HG03558 (cell line): ENCODE measurements around the gene C17orf114.

Experiments
- ATAC-seq: cut with Tn5 transposase; IDR thresholded peaks from one replicate; pipeline ENCODE4 v1.9.1; 2021; ENCODE audit warnings: moderate number of reproducible peaks; ENCODE audit not compliant: unreplicated experiment; ENCODE audit errors: extremely low read depth

C17orf114 gene

DNA sequence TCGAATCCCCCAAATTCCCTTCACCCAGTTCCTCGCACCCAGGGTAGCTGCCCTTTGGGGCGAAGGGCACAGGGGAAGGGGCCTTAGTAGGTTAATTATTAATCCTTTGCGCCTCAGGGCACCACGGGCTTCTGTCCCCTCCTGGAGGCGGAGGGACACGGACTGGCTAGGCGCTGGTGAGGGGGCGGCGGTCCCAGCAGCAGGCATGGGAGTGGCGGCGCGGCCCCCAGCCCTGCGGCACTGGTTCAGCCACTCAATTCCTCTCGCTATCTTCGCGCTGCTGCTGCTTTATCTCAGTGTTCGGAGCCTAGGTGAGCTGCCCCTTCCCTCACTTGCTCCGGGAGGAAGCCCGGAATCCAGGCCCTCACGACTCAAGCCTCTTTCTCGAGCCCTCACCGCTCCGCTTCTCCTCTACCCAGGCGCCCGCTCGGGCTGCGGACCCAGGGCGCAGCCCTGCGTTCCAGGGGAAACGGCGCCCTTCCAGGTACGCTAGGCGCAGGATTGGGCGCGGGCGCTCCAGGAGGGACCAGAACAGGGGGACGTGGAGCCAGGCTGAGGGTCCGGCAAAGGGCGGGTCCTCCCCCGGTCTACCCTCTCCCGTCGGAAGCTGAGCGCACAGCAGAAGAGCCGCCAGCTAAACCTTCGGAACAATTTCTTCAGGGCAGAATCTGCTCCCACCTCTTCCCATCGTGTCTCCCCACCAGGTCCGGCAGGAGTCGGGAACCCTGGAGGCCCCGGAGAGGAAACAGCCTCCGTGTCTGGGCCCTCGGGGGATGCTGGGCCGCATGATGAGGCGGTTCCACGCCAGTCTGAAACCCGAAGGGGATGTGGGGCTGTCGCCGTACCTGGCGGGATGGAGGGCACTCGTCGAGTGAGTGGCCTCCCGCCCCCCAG, 13.1 kb downstream of the C17orf114 start, which contains the start of gene GLTPD2:
TSS of gene GLTPD2 (plus strand) at position 158 of the 894 bp plus-strand sequence. CDS start at position 206, 48 bp downstream.
- no peak for ATAC-seq

DNA sequence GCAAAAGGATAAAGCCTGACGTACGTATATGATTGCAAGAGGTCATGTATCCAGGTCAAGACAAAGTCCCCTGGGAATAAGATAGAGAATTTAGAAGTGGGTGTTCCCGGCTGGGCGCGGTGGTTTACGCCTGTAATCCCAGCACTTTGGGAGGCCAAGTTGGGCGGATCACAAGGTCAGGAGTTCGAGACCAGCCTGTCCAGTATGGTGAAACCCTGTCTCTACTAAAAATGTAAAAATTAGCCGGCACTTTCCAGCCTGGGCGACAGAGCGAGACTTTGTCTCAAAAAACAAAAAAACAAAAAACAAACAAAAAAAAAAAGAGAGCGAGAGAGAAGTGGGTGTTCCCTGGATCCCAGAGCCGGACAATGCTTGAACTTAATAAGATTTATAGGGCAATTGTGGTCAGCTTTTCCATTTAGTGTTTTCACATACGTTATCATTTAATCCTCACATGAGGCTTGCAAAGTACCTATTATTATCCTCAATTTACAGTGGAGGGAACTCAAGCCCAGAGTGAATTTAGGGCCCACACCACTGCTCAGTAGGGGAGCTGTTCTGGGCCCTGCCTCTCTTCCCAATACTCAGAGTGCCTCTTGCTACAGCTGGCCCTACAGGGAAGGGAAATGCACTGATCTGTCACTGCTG, 13.8 kb downstream of the C17orf114 start:
- no peak for ATAC-seq

DNA sequence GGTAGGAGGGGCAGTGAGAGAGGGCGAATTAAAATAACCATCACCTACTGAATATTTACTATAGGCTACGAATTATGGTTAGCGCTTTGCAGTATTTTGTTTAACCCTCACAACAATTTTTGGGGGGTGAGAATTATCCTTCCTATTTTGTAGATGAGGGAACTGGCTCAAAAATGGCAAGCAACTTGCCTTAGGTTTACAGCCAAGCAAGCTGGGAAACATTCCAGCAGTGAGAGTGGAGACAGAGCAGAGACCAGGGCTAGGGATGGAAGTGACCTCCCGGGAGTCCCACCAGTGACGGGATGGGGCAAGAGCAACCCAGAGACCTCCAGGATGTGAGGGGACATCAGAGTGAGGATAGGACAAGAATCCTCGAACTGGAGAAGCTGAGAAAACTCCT, 15.6 kb downstream of the C17orf114 start:
- no peak for ATAC-seq

DNA sequence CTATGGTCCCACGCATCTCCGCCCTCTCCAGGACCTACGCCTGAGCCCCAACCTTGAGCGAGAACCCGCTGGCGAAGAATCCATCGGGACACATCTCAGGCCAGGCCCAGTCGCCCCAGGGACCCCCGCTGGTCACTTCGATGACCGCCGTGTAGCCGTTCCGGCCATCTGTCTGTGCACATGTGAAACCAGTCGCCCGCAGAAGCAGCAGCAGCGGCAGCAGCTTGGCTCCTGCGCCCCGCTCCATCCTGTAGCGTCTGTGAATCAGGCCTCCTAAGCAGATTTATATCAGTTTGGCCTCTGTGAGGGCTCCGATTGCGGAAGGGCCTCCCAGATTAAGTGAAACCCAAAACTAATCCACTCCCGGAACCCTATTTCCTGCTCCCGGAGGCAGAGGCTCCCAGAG, 16.0 kb downstream of the C17orf114 start, which contains the start of gene VMO1:
TSS of gene VMO1 (minus strand) at position 259 of the 406 bp plus-strand sequence. CDS start at position 247, 12 bp downstream.
- ATAC-seq, result no peak

DNA sequence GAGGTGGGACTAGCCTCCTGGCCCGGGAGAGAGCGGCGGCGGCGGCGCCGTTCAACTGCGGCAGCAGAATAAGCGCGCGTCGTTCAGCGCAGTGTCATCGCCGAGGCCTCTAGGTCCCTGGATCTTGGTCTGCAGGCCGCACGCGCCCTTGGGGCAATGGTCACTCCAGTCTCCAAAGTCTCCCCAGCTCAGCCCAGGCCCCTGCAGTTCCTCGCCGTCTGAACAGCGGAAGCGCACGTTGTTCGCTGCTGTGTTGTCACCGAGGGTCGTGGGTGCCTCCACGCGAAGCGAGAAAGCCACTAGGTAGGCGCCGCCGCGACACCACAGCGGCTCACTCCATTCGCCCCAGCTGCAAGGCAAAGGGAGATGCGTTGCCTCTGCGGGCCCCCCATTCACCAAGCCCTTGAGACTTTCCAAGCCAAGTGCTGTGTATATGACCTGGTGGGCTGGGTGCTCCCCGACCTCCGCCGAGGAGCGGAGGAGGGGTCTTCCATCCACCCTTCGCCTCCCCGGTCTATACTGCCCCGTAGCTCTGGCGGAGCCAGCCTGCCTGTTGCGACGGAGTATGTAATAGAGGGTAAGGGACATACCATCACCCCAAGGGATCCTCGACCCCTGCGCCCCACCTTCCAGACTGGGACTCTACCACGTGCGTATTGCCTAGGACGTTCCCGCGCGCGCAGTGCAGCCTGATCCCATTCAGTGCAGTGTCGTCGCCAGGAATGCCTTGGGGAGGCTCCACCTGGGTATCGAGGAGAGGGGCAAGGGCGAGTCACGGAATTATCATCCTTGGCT, 16.6 kb downstream of the C17orf114 start:
- ATAC-seq, result no peak

DNA sequence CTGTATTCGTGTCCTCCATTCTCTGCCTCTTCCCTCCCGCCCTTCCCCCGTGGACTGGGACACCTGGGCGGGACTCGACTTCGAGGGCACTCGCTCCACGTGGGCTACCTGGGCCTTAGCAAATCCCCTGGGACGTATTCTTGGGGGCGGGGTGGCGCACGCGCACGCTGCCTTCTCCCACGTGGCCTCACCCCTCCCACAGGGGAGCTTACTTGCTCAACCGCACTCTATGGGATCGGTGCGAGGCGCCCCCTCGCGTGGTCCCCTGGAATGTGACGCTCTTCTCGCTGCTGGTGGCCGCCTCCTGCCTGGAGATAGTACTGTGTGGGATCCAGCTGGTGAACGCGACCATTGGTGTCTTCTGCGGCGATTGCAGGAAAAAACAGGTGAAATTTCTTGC, 19.5 kb downstream of the C17orf114 start:
- ATAC-seq, result no peak

DNA sequence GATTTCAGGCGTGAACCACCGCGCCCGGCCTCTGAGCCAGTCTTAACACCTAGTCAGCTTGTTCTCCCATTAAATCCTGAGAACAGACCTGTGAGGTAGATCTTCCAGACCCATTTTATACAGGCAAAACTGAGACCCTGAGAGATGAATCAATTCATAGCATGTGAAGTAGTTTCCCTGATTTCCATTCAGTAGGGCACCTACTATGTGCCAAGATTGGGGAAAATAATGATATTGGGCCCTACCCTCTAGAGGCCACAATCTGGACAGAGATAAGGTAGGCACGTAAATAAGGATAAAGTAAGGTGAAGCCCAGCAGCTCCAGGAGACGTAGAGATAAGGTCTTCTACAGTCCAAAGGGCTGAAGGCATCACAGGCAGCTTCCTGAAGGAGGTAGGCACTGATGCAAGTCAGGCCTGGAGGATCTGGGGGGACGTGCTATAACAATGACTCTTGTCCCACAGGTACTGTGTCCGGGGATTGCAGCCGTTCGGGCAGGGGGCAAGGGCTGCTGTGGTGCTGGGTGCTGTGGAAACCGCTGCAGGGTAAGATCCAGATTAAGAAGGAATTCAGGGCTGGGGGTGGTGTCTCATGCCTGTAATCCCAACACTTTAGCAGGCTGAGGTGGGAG, 21.7 kb downstream of the C17orf114 start:
- ATAC-seq, result no peak

DNA sequence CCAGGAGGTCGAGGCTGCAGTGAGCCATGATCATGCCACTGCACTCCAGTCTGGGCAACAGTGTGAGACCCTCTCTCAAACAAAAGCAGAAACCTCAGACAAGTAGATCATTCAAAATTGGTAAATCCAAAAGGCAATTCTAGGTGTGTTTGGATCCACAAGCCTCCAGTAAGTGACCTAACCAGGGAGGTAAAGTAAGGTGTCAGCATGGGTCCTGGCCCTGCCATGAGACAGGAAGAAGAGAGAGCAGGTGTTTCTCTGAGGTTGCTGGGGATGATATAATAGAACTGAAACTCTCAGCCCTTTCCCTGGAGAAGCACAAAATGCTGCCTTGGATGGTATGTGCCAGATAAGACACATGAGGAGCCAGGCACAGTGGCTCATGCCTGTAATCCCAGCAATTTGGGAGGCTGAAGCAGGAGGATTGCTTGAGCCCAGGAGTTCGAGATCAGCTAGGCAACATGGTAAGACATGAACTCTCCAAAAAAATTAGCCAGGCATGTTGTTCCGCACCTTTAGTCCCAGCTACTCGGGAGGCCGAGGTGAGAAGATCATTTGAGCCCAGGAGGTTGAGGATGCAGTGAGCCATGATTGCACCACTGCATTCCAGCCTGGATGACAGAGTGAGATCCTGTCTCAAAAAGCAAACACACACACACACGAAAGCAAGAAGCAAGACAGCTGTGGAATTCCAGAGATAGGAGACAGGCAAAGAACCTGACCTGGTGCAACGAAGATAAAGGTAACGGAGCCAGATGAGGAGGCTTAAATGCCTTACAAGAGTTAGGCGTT, 24.0 kb downstream of the C17orf114 start:
- ATAC-seq, result no peak

DNA sequence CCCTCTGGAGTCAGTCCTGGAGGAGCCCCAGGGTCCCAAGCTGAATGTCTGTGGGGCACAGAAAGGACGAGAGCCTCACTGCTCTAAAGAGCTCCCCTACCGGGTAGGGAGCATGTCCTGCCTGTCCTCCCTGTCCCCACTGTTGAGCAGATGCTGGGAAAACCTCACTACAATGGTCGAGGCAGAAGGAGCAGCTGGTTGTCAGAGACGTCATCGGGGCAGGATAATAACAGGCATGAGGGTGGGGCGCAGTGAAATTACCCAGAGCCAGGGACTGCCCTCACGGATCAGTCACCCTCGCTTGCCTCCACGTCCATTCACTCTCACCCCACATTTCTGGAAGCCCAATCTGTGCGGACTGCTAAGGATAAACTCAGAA, 29.9 kb downstream of the C17orf114 start:
- ATAC-seq, result no peak

DNA sequence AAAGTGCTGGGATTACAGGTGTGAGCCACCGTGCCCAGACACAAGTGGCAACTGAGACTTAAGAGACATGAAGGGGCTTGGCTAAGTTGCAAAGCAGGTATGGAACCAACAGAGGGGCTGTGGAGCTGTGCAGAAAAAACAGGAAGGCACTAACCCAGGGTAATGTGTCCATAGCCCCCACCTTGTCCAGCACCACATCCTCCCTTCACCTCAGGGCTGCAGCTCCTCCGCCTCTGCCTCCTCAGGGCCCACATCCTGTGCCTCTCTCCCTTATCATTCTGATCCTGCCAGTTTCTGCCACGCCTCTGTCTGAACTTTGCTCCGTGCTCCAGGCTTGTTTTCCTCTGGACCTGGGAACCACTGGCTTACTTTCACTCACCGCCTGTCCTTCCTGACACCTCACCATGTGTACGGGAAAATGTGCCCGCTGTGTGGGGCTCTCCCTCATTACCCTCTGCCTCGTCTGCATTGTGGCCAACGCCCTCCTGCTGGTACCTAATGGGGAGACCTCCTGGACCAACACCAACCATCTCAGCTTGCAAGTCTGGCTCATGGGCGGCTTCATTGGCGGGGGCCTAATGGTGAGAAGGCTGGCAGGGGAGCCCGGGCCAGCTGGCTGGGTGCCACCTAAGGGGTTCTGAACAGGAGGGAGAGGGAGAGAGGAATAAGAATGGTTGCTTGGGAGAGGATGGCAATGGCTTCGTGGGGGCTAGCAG, 30.5 kb downstream of the C17orf114 start, which contains the start of gene TM4SF5:
TSS of gene TM4SF5 (plus strand) at position 368 of the 716 bp plus-strand sequence. CDS start at position 405, 37 bp downstream.
- no peak for ATAC-seq

DNA sequence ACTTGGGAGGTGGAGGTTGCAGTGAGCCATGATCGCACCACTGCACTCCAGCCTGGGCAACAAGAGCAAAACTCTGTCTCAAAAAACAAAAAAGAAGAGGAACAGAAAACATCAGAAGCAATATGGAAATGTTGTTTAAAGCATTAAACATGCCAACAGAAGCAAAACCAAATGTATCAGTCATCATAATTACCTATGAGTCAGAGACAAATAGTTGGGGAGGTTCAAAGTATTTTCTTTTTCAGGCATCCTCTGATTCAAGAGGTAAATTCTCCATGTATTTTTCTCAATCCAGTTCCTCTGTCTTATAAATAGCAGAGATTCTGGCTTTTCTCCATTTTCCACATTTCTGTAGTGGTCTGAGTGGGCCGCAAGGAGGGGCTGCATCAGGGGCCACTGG, 32.5 kb downstream of the C17orf114 start:
- no peak for ATAC-seq

DNA sequence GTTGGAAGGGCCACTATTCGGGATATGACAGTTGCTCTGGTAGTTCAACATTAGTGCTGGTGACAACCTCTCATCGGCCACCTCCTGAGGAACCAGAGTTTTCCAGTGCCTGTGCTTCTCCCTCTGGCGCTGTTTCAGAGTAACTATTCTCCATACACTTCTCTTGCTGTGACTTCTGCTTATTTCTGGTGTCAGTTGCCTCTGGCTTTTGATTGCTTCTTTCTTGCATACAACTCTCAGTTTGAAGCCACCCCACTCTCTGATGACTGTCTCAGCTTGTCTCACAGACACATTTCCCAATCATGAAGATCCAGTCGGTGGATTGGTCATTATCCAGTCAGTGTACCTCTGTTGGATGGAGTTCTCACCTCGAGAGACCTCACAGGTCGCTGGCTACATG, 33.8 kb downstream of the C17orf114 start:
- no peak for ATAC-seq

DNA sequence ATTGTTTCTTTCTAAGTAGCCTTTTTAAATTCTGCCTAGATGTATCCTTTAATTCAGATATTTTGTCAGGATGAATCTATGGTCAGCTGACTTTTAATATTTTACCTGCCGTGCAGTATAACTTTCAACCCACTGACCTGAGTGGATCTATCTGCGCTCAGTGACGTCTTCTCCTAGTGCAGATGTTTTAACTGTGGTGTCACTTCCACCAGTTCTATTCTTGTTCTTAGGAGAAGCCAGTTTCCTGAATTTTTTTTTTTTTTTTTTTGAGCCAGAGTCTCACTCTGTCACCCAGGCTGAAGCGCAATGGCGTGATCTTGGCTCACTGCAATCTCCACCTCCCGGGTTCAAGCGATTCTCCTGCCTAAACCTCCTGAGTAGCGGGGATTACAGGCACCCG, 35.4 kb downstream of the C17orf114 start:
- no peak for ATAC-seq

DNA sequence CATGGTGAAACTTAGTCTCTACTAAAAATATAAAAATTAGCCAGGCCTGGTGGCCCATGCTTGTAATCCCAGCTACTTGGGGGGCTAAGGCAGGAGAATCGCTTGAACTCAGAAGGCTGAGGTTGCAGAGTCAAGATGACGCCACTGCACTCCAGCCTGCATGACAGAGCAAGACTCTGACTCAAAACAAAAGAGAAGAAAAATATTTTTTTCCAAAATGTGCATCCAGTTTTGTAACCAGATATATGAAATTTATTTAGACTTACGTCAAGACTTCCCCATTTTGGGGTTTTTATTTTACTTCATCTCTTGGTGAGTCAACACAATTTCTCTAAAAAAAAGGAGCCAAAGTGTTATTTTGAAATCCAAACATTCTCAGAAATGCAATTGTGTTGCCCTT, 35.9 kb downstream of the C17orf114 start:
- ATAC-seq, result no peak

DNA sequence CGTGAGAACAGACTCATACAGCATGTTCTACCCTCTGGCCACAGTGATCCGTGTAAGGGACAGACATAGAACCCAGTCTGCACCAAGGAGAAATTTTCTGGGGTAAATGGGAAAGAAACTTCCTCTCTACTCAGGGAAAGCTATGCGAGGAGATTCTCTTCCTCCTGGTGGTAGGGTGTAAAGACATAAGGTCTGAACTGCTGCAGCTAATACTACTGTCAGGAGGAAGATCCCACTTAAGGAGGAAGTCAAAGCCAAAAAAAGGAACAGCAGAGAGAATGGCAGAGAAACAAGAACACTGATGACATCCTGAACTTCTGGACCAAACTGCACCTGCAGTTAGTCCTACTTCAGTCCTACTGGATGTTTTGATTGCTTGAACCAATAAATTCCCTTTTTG, 37.5 kb downstream of the C17orf114 start:
- ATAC-seq, result no peak

DNA sequence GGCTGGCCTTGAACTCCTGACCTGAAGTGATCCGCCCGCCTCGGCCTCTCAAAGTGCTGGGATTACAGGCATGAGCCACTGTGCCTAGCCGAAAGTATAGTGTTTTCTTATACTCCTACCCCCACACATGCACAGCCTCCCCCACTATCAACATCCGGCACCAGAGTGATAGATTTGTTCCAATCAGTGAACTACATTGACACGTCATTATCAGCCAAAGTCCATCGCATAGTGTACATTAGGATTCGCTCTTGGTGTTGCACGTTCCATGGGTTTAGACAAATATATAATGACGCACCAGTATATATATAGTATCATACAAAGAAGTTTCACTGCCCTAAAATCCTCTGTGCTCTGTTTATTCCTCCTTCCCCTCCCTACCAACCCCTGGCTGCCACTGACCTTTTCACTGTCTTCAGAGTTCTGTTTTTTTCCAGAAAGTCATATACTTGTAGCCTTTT, 42.3 kb downstream of the C17orf114 start:
- ATAC-seq, result no peak

DNA sequence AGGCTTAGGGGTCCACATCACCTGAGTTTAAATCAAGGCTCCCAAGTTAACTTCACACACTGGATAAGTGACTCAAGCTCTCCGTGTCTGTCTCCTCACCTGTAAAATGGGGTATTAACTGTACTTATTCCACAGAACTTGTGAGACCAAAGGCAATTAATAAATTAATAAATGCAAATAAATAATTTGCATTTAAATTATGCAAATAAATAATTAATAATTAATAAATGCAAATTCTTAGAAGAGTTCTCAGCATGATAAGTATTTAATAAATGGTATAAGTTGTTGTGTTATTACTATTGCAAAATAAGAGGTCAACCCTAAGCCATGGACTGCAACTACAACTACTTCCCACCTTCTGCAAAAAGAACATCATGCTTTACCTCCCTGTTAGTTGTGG, 48.7 kb downstream of the C17orf114 start:
- ATAC-seq, result no peak

DNA sequence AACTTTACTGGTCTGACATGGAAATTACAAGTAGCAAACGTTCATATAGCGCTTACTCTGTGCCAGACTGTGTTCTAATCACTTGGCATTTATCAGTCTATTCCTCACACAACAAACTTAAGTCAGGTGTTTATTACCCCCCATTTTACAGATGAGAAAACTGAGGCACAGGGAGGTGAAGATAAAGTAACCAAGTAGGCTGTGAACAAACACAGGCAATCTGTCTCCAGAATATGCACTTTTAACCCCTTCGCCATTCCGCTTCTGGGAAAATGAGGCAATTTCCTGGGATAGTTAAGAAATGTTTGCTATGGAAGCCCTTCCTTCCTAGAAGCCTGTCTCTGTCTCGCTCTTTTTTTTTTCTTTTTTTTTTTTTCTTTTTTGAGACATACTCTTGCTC, 50.2 kb downstream of the C17orf114 start:
- ATAC-seq, result no peak
